GM18505 (cell line): ENCODE data around the gene HCN1.
"Not testable (repeated sequence)": the region's sequence is repeated elsewhere in the genome, so short reads cannot be mapped to it uniquely, and the experiment has no call there.

Experiments used
- ATAC-seq: cut with Tn5 transposase; IDR thresholded peaks from one replicate; pipeline ENCODE4 v1.9.1; 2021; ENCODE audit not compliant: unreplicated experiment
- POLR2A ChIP-seq: IDR thresholded peaks from 4 replicates; pipeline ENCODE4 v1.6.1; 2011; ENCODE audit warnings: borderline replicate concordance; ENCODE audit not compliant: insufficient read depth, insufficient read length; ENCODE audit errors: extremely low read depth

Gene HCN1

DNA sequence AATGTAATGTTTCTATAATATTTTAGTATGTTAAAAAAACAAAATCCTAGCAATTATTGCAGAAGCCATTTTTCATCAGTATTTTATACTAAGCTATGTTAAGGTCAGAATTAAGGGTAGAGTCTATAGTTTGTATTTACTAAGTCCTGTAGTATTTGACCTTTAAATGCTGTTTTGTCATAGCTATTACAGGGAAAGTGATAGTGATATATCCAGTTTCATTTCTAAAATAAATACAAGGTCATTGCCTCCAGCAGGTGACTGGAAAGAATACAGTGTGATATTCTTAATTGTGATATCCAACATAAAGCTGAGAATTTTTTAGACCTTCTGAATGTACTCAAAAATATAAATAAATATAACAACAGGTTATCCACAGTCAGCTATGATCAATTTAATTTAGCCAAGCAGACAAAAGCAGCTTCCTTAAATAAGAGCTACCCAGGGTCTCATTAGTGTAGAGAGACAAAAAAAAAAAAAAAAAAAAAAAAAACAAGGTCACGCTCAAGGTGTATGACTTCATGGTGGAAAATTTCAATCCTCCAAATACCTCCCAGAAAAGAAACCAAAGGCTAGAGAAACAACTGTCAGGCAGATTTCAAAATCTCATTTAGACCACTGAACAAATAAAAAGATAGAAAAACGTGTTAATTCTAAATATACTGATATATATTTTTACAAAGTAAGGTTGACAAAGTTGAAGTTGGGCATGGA, 278.7 kb downstream of the HCN1 start:
- no peak for ATAC-seq
- TF ChIP-seq POLR2A: no peak

DNA sequence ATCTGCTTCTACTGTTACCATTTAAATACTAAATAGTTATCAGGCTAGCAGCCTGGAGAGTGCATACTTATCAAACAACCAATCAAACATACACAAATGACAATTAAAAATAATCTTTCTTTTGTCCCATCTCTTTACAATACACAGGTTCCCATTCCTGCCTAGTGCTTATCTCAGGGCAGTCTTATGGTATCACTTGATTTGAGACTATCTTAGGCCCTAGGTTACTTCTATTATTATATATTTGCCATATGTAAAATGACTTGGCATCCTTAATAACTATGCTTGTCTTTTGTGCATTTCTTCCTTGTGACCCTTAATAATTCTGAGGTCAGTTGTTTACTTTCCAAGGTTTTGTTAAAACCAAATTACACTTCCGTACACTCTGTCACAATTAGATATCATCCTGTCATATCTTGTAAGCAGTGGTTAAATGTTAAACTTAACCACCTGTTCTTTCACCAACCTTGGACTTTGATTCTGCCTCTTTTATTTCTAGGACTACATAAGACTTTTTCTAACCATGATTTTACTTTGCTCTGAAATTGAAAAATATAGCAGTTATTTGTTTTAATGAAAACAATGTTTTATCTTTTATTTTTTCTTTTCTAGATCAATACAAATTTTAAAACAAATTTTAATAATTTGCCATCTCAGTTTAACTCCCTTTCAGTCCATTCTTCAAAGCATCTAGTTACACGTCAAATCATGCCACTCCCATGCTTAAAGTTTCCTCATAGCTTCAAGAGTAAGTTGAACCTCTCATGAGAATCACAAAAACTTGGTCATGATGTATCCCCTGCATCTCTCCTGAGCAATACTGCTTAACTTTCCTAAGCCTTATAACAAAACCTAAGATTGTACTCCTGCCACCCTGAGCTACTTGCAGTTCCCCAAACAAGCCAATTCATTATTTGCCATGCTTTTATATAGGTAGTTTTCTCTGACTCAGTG, 281.3 kb downstream of the HCN1 start:
- TF ChIP-seq POLR2A: no peak
- ATAC-seq: no peak

DNA sequence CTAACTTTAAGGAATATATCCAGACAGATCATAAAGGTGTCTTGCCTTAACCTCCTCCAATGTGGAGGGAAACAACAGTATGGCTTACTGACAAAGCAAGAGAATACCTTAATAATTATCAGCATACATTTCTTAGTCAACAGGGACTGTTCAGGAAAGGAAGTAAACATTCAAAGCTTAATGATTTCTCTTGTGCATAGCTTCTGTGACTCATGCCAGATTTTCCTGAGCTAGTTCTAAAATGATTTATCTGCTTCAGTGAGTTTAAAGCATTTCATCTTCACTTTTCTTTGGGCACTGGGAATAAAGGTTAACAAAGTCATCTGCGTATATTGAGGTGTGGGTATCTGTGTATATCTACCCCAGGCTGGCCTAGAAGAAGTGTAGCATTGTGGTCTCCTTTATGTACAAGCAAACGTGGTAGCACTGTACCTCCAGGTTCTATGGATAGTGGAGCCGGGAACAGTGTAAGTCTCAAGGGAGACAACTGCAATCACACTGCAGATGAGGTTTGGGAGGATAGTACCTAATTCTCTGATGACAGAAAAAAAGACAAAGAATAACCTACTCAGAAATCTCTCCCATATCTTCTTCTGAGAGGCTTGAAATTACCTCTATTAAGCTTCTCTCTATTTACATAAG, 284.1 kb downstream of the HCN1 start:
- TF ChIP-seq POLR2A: no peak
- ATAC-seq: no peak

DNA sequence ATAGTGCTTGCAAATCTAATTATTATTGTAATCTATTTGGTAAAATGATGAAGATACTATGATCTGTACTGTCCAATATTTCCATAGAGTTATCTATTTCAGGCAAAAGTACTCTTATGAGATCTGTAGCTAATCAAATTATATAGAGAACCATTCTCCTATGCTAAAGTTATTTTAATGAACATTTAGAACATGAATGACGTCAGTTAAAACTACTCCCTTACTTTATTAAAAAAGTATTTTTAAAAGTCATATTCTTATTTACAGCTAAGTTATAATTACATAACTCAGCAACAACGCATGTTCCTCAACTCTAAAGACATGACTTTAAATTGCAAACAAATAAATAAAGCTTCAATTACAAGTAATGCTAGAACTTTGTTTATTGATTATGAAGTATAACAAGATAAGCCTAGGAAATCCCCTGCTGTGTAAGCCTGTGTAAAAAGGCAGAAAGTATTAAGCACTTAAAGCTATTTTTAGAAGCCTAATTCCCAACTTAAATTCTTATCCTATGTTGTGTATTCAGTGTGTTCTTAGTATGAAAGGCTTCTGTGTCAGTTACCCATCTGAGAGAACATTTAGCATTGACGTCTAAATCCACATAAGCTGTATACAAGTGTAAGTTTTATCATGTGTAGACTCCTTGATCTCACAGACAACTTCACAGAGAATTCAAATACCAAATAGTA, 285.7 kb downstream of the HCN1 start:
- TF ChIP-seq POLR2A: no peak

DNA sequence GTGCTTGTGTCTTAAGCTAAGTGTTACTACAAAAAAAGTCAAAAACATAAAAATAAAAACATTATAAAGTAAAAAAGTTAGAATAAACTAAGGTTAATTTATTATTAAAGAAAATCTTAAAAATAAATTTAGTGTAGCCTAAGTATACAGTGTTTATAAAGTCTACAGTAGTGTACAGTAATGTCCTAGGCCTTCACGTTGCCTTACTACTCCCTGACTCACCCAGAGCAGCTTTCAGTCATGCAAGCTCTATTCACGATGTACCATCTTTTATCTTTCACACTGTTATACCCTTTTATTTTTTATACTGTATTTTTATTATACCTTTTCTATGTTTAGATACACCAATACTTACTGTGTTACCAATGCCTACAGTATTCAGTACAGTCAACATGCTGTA, 288.1 kb downstream of the HCN1 start:
- no peak for ATAC-seq
- no peak for TF ChIP-seq POLR2A

More for the DNA sequence above, 285.7 kb downstream of the HCN1 start:
- ATAC-seq: no peak

DNA sequence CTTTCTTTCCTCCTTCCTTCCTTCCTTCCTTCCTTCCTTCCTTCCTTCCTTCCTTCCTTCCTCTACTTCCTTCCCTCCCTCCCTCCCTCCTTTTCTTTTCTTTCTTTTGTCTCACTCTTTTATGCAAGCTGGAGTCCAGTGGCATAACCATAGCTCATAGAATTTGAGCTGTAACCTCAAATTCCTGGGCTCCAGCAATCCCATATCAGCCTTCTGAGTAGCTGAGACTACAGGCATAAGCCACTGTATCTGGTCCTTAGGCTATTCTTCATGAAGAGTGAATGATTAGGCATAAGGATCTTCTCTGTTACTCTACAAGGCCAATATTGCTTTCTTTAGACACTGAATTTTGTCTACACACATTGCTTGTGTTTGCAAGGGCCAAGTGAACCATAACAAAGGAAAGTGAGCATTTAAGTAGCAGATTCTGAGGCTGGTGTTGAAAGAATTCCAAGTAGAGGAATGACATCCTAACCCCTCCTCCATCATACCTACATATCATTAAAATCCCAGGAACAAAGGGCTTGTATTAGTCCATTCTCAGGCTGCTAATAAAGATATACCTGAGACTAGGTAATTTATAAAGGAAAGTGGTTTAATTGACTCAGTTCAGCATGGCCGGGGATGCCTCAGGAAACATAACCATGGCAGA, 293.2 kb downstream of the HCN1 start:
- ATAC-seq: no peak
- TF ChIP-seq POLR2A: no peak

DNA sequence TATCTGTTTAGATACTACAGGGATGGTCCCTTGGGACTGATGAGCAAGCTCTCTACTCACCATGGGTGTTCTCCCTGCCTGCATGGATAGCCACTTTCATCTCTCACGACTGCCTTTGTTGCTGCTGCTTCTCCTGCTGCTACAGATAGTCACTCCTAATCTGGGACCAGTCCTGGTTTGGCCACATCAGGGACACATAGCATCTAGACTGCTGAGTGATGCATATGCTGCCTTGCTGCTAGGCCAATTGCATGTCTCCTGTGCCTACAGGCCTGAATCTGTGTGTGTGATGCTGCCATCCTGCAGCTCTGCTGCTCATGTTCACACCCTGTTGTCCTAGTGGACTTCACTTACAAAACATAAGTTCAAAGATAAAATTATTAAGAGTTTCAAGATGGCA, 297.1 kb downstream of the HCN1 start:
- no peak for TF ChIP-seq POLR2A

DNA sequence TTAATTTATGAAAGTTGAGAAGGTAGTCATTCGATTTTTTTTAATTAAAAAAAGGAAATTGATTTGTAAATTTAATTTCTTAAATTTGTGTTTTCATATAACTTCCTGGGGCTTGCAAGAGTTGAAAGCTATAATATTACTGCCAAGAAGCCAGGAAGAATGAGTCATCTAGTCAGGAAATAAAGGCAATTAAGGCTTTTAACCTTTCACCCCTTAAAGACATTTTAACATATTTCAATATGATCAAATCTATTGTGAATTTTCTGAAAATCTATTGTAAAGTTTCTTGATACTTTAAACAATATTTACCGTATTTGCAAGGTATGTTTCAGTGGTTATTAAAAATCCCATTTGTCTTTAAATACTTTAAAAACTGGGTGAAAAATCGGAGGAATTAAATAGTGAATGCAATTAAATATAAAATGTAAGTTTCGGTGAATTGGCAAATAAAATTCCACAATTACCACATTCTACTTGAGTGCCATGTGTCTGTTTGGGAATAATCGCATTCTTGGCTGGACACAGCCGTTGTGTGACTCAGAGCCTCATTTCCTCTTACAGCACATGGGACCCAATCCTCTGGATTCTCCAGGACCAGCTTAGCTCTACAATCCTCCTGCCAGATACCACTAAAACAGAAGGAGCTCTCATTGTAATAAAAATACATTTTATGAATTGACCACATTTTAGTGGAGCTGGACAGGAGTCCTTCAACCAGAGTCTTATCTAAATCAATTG, 310.7 kb downstream of the HCN1 start:
- no peak for TF ChIP-seq POLR2A
- ATAC-seq: no peak

More for the DNA sequence above, 297.1 kb downstream of the HCN1 start:
- no peak for ATAC-seq

DNA sequence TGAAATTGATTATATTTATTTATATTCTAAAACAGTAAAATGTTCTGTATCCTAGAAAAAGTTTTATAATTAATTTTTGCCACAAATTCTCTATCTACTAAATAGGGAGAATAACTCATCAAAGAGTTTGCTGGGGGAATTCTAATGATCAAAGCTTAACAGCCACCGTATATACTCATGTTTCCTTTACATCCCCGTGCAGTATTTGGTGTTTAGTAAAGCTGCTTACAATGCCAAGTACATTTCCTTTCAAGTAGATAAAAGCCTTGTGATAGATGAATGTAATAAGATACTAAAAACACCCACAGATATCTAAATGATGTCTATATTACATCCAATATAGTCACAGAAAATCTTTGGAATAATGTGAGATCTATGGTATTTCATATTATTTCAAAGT, 312.2 kb downstream of the HCN1 start:
- TF ChIP-seq POLR2A: no peak
- ATAC-seq: no peak

DNA sequence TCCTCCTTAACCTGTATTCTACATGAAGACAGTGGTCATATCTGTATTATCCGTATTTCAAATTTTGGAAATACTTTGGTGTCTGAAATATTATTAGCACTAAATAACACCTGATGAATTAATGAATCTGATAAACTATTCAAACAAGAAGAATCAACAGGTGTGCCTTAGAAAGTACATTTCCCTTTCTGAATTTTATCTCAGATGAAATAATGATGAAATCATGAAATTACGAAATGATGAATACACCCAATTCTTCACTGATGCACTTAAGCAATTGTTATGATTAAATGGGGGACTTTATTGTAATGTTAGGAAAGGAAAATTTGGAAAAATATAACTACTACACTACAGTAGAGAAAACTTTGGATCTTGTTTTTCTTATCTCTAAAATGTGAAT, 313.6 kb downstream of the HCN1 start:
- TF ChIP-seq POLR2A: no peak
- no peak for ATAC-seq

DNA sequence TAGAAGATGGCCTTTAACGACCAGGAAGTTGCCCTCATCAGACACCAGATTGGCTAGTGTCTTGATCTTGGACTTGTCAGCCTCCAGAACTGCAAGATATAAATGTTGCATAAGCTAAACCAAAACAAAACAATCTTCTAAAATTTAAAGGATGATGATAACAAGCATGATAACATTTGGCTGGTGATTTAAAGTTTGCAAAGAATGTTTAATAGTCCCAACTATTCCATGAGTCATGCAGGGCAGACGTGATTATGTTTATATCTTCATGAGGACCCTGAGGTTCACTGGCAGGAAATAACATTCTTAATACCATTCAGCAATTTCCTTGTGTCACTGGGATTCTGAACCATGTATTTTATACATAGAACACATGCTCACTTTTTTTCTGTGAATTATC, 319.8 kb downstream of the HCN1 start:
- ATAC-seq: no peak
- no peak for TF ChIP-seq POLR2A

DNA sequence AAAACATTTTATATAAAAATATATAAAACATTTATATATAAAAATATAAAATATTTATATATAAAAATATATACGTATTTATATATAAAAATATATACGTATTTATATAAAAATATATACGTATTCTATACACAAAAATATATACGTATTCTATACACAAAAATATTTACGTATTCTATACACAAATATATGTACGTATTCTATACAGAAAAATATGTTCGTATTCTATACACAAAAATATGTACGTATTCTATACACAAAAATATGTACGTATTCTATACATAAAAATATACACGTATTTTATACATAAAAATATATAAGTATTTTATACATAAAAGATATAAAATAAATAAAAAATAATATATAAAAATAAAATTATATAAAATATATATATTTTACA, 323.6 kb downstream of the HCN1 start:
- no peak for ATAC-seq

DNA sequence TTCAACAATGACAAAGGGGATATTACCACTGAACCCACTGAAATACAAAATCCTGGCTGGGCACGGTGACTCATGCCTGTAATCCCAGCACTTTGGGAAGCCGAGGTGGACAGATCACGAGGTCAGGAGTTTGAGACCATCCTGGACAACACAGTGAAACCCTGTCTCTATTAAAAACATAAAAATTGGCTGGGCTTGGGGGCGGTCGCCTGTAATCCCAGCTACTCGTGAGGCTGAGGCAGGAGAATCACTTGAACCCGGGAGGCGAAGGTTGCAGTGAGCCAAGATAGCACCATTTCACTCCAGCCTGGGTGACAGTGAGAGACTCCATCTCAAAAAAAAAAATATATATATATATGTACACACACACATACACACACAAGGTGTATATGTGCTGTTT, 324.8 kb downstream of the HCN1 start:
- not testable (repeated sequence) for ATAC-seq

More for the DNA sequence above, 323.6 kb downstream of the HCN1 start:
- TF ChIP-seq POLR2A: no peak
